Superior temporal gyrus (tissue), 1 donor: ENCODE data around the gene ANKRD36C.
"Not testable (repeated sequence)": the region's sequence is repeated elsewhere in the genome, so short reads cannot be mapped to it uniquely, and the experiment has no call there.

ENCODE experiments used
- DNase-seq: peaks from one replicate; pipeline ENCODE4 v3.0.0-alpha.2; 2016; ENCODE audit errors: extremely low spot score

ANKRD36C gene

GRCh38 chr2:95799147-95799889 is 192.3 kb downstream of the ANKRD36C start:
- DNase-seq, result not testable (repeated sequence)

- not testable (repeated sequence) for DNase-seq
Measured at GRCh38 chr2:95796249-95797099, 195.2 kb downstream of the ANKRD36C start.

- DNase-seq, result not testable (repeated sequence)
Measured at GRCh38 chr2:95793970-95794369, 197.7 kb downstream of the ANKRD36C start.

GRCh38 chr2:95790180-95790579 is 201.4 kb downstream of the ANKRD36C start:
- DNase-seq, result not testable (repeated sequence)

- DNase-seq, result not testable (repeated sequence)
Measured at GRCh38 chr2:95789385-95789784, 202.2 kb downstream of the ANKRD36C start.

GRCh38 chr2:95788642-95789041 is 203.0 kb downstream of the ANKRD36C start:
- not testable (repeated sequence) for DNase-seq
